ENCODE measurements around the gene FSTL5.

FSTL5 gene

GRCh38 chr4:161728929-161729328, 434.9 kb downstream of the FSTL5 start:
- DNase-seq (ENCODE audit: extremely low read depth in 1 of 2, low read depth in 1 of 2) = no peak

GRCh38 chr4:161721947-161722346, 441.9 kb downstream of the FSTL5 start:
- no peak for DNase-seq (ENCODE audit: extremely low read depth in 1 of 2, low read depth in 1 of 2)

DNA sequence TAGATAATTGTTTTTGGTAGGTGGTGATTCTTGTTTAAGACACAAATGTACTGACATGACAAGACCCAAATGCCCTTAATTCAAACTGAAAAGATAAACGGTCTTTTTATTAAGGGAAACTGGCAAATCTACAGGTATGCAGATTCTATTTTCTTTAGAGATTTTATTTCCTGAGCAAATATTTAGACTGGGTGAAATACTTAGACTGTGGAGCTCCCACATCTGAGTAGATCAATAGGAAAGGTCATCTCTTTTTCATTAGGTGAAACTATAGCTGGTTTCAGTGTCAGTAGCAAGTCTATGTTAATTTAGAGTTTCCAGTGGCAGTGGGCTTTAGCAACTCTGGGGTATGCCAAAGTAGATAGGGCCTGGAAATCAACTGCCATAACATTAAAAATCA, 446.7 kb downstream of the FSTL5 start:
- DNase-seq (ENCODE audit: extremely low read depth in 1 of 2, low read depth in 1 of 2) = no peak

DNA sequence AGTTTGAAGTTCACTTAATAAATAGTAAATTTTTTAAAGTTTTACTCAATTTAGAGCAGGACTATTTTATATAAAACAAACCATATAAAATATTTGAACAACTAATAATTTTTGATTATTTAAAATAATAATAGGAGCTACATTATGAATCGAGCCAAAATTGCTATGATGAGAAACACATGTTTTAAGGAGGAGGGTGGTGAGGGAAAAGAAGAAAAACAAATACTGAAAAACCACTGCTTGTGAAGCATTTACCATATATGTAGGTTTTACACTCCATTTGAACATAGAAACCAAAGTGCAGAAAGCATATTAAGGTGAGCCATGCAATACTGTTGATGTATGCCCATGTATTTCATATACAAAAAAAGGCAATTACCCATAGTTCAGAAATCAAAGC, 448.9 kb downstream of the FSTL5 start:
- DNase-seq (ENCODE audit: extremely low read depth in 1 of 2, low read depth in 1 of 2) = no peak

DNA sequence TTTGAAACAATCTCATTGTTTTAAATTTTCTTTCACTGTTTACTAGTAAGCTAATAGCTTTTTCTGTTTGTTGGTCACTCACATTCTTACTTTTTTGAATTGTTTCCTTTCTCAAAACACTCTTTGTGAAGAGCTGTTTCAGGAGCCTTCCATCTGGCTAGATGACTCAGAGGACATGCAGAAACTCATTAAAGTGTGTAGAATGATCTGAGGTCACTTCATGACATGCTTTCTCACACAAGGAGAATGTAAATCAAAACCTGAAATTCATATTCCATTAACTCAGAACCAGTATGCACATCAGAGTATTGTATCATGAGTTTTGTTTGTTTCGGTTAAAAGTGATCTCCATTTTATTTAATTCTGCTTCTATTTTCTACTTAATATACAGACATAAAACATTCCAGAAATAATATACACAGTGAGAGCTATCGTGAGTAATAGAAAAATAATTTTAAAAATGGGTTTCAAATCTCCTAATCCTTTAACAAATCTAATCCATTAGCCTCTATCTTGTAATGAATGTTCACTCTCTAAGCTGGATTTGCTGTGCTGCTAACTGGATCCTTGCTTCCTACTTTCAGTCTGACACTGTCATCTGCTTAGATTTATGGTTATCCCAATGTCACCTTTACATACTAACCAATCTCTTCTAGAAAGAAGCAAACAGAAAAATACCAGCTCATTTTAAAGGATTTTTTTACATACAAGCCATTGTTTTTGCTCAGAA, 449.6 kb downstream of the FSTL5 start:
- DNase-seq (ENCODE audit: extremely low read depth in 1 of 2, low read depth in 1 of 2) = no peak

DNA sequence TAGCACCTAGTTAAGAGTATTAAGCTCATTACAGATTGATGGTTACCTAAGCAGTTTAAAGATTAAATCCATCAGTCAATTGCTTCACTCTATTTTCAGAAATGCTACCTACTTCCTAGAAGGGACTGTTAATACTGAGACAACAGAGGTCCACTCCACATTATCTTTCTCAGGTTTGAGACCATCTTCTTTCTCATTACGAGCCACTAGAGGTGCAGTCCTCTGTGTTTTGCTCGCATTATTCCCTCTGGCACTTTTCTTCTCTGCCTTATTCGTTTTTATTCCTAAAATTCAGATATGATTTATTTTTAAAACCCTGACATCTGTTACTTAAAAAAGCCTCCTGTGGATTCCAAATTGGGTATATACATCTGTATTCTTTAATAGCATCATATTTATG, 459.1 kb downstream of the FSTL5 start:
- no peak for DNase-seq (ENCODE audit: extremely low read depth in 1 of 2, low read depth in 1 of 2)

DNA sequence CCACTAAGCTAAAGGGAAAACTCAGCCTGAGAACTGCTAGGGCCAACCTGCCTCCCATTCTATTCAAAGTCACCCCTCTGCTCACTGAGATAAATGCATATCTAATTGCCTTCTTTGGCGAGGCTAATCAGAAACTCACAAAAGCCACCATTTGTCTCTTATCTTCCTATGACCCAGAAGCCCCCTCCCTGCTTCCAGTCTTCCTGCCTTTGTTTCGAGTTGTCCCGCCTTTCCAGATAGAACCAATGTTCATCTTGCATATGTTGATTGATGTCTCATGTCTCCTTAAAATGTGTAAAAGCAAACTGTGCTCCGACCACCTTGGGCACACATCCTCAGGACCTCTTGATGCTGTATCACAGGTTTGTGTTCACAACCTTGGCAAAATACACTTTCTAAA, 459.8 kb downstream of the FSTL5 start:
- no peak for DNase-seq (ENCODE audit: extremely low read depth in 1 of 2, low read depth in 1 of 2)

GRCh38 chr4:161702287-161702686, 461.5 kb downstream of the FSTL5 start:
- no peak for DNase-seq (ENCODE audit: extremely low read depth in 1 of 2, low read depth in 1 of 2)

DNA sequence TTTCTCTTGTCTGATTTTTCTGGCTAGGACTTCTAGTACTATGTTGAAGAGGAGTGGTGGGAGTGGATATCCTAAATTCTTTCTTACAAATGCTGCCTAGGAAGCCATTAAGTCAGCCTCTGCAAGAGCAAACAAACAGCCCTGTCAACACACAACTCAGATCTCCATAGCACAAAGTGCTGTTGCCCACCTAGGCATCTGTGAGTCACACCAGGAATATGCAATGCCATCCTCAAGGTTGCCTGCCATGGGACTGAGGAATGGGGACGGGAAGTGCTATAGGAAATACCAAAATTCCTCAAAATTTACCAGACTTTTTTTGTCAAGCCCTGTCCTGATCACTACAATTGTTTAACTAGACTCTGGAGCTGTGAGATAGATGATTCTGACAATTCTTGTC, 466.9 kb downstream of the FSTL5 start:
- DNase-seq (ENCODE audit: extremely low read depth in 1 of 2, low read depth in 1 of 2) = no peak

DNA sequence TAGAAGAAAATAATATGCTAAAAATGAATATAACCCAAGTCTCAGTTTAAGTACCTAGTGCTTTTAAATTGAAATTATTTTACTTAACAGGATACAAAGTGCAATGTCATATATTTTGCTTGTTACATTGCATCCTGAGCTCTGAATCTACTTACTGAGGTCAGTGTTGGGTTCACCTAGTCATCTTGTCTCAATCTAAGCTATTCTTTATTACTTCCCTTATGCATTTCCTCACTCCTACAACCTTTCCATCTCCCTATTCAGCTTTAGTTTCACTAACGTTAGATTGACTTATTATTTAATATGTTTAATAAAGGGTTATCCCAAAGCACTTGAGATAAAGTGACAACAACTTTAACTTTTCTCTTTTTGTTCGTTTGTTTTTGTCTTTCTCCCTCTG, 483.7 kb downstream of the FSTL5 start:
- no peak for DNase-seq (ENCODE audit: extremely low read depth in 1 of 2, low read depth in 1 of 2)

GRCh38 chr4:161664740-161665139, 499.1 kb downstream of the FSTL5 start:
- DNase-seq (ENCODE audit: extremely low read depth in 1 of 2, low read depth in 1 of 2) = no peak

DNA sequence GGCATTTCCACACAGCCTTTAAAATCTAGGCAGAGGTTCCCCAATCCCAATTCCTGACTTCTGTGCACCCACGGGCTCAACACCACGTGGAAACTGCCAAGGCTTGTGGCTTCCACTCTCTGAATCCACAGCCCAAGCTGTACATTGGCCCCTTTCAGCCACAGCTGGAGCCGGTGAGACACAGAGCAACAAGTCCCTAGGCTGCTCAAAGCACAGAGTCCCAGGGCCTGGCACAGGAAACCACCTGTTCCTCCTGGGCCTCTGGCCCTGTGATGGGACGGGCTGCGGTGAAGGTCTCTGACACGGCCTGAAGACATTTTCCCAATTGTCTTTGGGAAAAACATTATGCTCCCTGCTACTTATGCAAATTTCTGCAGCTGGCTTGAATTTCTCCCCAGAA, 500.0 kb downstream of the FSTL5 start:
- DNase-seq (ENCODE audit: extremely low read depth in 1 of 2, low read depth in 1 of 2) = no peak

- no peak for DNase-seq (ENCODE audit: extremely low read depth in 1 of 2, low read depth in 1 of 2)
Observed at GRCh38 chr4:161658676-161659075, 505.1 kb downstream of the FSTL5 start.

DNA sequence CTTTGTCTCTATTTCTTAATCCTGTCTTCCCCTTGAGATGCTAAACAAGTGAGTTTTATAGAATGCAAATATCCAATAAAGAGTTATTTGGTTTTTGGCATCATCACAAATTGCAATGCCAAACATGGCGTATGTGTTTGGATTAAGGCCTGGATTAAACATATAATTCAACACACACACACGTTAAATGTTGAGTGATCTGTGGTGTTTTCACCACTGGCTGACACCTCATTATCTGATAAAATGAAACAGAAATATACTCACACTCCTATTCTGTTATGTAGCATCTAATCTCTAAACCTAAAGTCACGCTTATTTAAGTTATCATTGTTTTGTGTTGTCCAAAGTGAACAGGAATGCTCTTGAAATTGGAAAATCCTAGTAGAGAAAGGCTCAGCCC, 506.2 kb downstream of the FSTL5 start:
- DNase-seq (ENCODE audit: extremely low read depth in 1 of 2, low read depth in 1 of 2) = no peak

DNA sequence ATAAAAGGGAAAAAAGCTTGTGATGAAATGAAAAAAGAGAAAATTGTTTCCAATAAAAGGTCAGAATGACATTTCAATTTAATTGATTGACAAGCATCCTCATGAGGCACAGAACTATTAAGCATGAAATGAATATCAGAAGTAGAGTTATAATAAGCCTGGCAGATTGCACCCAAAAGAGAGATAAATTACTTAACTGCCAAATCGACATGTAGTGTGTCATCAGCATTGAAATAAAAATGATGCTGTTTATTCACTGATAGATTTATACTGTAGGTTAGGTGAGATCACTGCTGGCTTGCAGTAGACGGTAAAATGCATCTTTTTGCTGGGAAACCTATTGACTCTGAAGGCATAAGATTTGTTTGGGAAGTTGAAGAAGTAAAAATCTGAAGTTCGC, 507.2 kb downstream of the FSTL5 start:
- DNase-seq (ENCODE audit: extremely low read depth in 1 of 2, low read depth in 1 of 2) = no peak

DNA sequence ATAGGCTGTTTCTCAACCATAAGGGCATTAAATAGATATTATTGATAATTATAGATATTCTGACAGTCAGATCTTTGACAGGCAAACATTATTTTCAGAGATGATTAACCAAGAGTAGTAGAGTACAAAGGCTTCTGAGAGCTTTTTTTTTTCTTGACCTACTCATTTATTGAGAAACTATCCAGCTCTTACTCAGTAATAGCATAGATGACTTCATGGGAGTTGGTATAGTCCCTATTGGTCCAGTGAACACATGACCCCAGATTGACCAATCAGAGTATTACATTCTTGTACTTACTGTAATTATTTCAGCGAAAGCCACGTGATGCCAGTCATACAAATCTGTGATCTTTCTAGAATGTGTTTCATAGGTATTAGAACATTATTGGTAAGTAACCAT, 508.7 kb downstream of the FSTL5 start:
- no peak for DNase-seq (ENCODE audit: extremely low read depth in 1 of 2, low read depth in 1 of 2)

GRCh38 chr4:161653697-161654096, 510.1 kb downstream of the FSTL5 start:
- no peak for DNase-seq (ENCODE audit: extremely low read depth in 1 of 2, low read depth in 1 of 2)

- no peak for DNase-seq (ENCODE audit: extremely low read depth in 1 of 2, low read depth in 1 of 2)
Observed at GRCh38 chr4:161651586-161651985, 512.2 kb downstream of the FSTL5 start.

DNA sequence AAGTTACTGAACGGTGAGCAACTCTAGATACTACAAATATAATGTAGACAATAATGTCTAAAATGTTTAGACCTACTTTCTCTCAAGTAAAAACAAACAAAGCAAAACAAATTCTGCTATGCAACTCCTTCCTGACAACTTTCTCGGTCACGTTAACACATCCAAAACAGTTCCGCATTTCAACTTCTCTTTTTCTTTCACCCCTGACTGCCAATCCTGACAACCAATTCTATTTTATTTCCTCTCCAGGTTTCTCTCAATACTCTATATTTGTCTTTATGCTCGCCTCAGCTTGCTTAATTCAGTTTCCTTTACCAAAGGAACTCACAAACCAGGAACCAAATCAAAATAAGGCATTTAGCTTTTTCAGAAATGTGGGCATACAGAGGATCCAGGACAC, 513.0 kb downstream of the FSTL5 start:
- DNase-seq (ENCODE audit: extremely low read depth in 1 of 2, low read depth in 1 of 2) = no peak

- DNase-seq (ENCODE audit: extremely low read depth in 1 of 2, low read depth in 1 of 2) = no peak
Observed at GRCh38 chr4:161647757-161648156, 516.0 kb downstream of the FSTL5 start.

DNA sequence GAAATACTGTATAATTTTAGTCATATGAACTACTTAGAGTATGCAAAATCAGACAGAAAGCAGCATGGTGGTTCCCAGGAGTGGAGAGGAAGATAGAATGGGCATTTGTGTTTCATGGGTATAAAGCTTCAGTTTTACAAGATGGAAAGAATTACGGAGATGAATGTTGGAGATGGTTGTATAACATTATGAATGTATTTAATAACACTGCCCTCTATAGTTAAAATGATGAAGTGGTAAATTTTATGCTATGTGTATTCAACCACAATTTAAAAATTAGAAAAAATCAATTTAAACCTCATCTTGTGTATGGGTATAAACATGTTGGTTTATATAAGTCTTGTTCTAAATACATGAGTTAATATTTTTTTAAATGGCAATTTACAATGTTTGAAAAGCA, 521.1 kb downstream of the FSTL5 start:
- DNase-seq (ENCODE audit: extremely low read depth in 1 of 2, low read depth in 1 of 2) = no peak

GRCh38 chr4:161629694-161630441, 533.9 kb downstream of the FSTL5 start:
- DNase-seq (ENCODE audit: extremely low read depth in 1 of 2, low read depth in 1 of 2) = no peak

All from stimulated activated CD8-positive, alpha-beta memory T cell treated with anti-CD3 and anti-CD28 coated beads, Interleukin-7, amount 100 ng/mL, for 48 hours (primary cell).